Stomach smooth muscle (tissue), 2 donors: ENCODE measurements around the gene LYAR.
A peak's percentile ranks its signal among the peaks of the same experiment; 100 is the strongest.

Source experiments
- H3K27ac ChIP-seq: one replicate; pipeline ENCODE4 v1.7.0; 2013; ENCODE audit warnings: mild to moderate bottlenecking, low read length, inconsistent platforms
- H3K27me3 ChIP-seq, 2 donors: one replicate each; pipeline ENCODE4 v1.7.0; 2013; ENCODE audit warnings: low read length in 2 of 2; ENCODE audit not compliant: insufficient read depth in 2 of 2, control insufficient read depth in 1 of 2
- H3K36me3 ChIP-seq, 2 donors: one replicate each; pipeline ENCODE4 v1.7.0; 2013; ENCODE audit warnings: low read length in 2 of 2; ENCODE audit not compliant: control insufficient read depth in 2 of 2, insufficient read depth in 2 of 2
- H3K4me1 ChIP-seq: one replicate; pipeline ENCODE4 v1.7.0; 2013; ENCODE audit warnings: low read length; ENCODE audit not compliant: control insufficient read depth, insufficient read depth
- H3K4me3 ChIP-seq, 2 donors: one replicate each; pipeline ENCODE4 v1.7.0; 2013; ENCODE audit warnings: low read length in 2 of 2
- H3K9ac ChIP-seq, 2 donors: one replicate each; pipeline ENCODE4 v1.7.0; 2013; ENCODE audit warnings: low read length in 2 of 2, mild to moderate bottlenecking in 1 of 2
- H3K9me3 ChIP-seq, 2 donors: one replicate each; pipeline ENCODE4 v1.7.0; 2013; ENCODE audit warnings: low read length in 2 of 2; ENCODE audit not compliant: control insufficient read depth in 2 of 2
- donor health status: healthy.
- donor health status: Pancreatic carcinoma.

LYAR gene

GRCh38 chr4:4315461-4316149, 25.7 kb upstream of the LYAR start:
- peaks cover 34 to 35% of the 10 kb centered on the region in 2 donors for H3K36me3 ChIP-seq
- no peaks in the 10 kb centered on the region for H3K27me3 ChIP-seq
- no peaks in the 10 kb centered on the region for H3K9me3 ChIP-seq
- no peak overlapping the region for H3K27ac ChIP-seq
- H3K9ac ChIP-seq, result no peak overlapping the region
- H3K4me1 ChIP-seq, result no peaks in the 10 kb centered on the region
- no peak overlapping the region for H3K4me3 ChIP-seq

- Histone ChIP-seq H3K36me3 (peaks cover 21 to 37% of the 10 kb centered on the region in 2 donors), H3K27ac (no peak overlapping the region), H3K4me1 (no peaks in the 10 kb centered on the region), H3K9me3 (no peaks in the 10 kb centered on the region), H3K27me3 (no peaks in the 10 kb centered on the region), H3K9ac (no peak overlapping the region), H3K4me3 (no peak overlapping the region)
These were observed 21.2 kb upstream of the LYAR start for GRCh38 chr4:4311193-4311592.

- Histone ChIP-seq H3K27ac (no peak overlapping the region), H3K36me3 (peaks cover 16 to 25% of the 10 kb centered on the region in 2 donors), H3K9ac (no peak overlapping the region), H3K9me3 (no peaks in the 10 kb centered on the region), H3K27me3 (no peaks in the 10 kb centered on the region), H3K4me3 (no peak overlapping the region), H3K4me1 (no peaks in the 10 kb centered on the region)
These were observed 19.0 kb upstream of the LYAR start for GRCh38 chr4:4308800-4309441.

- Histone ChIP-seq H3K9me3 (no peaks in the 10 kb centered on the region), H3K9ac (no peak overlapping the region), H3K36me3 (peaks cover 21 to 31% of the 10 kb centered on the region in 2 donors), H3K27me3 (no peaks in the 10 kb centered on the region), H3K4me3 (no peak overlapping the region), H3K27ac (no peak overlapping the region), H3K4me1 (no peaks in the 10 kb centered on the region)
These were observed 17.0 kb upstream of the LYAR start for GRCh38 chr4:4306920-4307319.

- Histone ChIP-seq H3K27me3 (no peaks in the 10 kb centered on the region), H3K9me3 (no peaks in the 10 kb centered on the region), H3K27ac (no peak overlapping the region), H3K4me3 (no peak overlapping the region), H3K9ac (no peak overlapping the region), H3K4me1 (no peaks in the 10 kb centered on the region), H3K36me3 (peaks cover 31 to 36% of the 10 kb centered on the region in 2 donors)
These were observed 12.5 kb upstream of the LYAR start for GRCh38 chr4:4302416-4302815.

- H3K27me3 ChIP-seq, result no peaks in the 10 kb centered on the region
- H3K9me3 ChIP-seq, result no peaks in the 10 kb centered on the region
- peaks cover 26 to 36% of the 10 kb centered on the region in 2 donors for H3K36me3 ChIP-seq
- H3K4me3 ChIP-seq, result no peak overlapping the region
- no peak overlapping the region for H3K27ac ChIP-seq
- no peaks in the 10 kb centered on the region for H3K4me1 ChIP-seq
- no peak overlapping the region for H3K9ac ChIP-seq
These were observed 12.0 kb upstream of the LYAR start for GRCh38 chr4:4302001-4302400.

GRCh38 chr4:4299006-4299405, 9.1 kb upstream of the LYAR start:
- Histone ChIP-seq H3K9ac (no peak overlapping the region), H3K4me1 (no peaks in the 10 kb centered on the region), H3K27me3 (no peaks in the 10 kb centered on the region), H3K4me3 (no peak overlapping the region), H3K9me3 (no peaks in the 10 kb centered on the region), H3K36me3 (peaks cover 20 to 26% of the 10 kb centered on the region in 2 donors), H3K27ac (no peak overlapping the region)

GRCh38 chr4:4296283-4296846, 6.4 kb upstream of the LYAR start:
- Histone ChIP-seq H3K9ac (no peak overlapping the region), H3K27ac (no peak overlapping the region), H3K27me3 (no peaks in the 10 kb centered on the region), H3K4me3 (no peak overlapping the region), H3K36me3 (peaks cover 7 to 15% of the 10 kb centered on the region in 2 donors), H3K9me3 (no peaks in the 10 kb centered on the region), H3K4me1 (no peaks in the 10 kb centered on the region)

- Histone ChIP-seq H3K36me3 (no peaks in the 10 kb centered on the region), H3K4me3 (no peak overlapping the region), H3K9ac (no peak overlapping the region), H3K4me1 (peaks cover 20% of the 10 kb centered on the region), H3K27ac (no peak overlapping the region), H3K9me3 (no peaks in the 10 kb centered on the region), H3K27me3 (no peaks in the 10 kb centered on the region)
These were observed 3.3 kb upstream of the LYAR start for GRCh38 chr4:4293279-4293678.

- H3K9me3 ChIP-seq, result no peaks in the 10 kb centered on the region
- H3K4me1 ChIP-seq, result peaks cover 20% of the 10 kb centered on the region
- H3K36me3 ChIP-seq, result peaks cover 6 to 9% of the 10 kb centered on the region in 2 donors
- peak overlapping the region; percentile 70 to 85 for H3K9ac ChIP-seq
- no peaks in the 10 kb centered on the region for H3K27me3 ChIP-seq
- peak overlapping the region; percentile 86 to 95 for H3K4me3 ChIP-seq
- peak overlapping the region; percentile 62 for H3K27ac ChIP-seq
These were observed 385 bp downstream of the LYAR start for GRCh38 chr4:4289597-4289940.

- no peaks in the 10 kb centered on the region for H3K9me3 ChIP-seq
- H3K4me3 ChIP-seq, result peak overlapping the region; percentile 86 to 95
- H3K27ac ChIP-seq, result no peak overlapping the region
These were observed 899 bp downstream of the LYAR start for GRCh38 chr4:4289055-4289454.

More at GRCh38 chr4:4289055-4289454, 899 bp downstream of the LYAR start:
- Histone ChIP-seq H3K36me3 (peaks cover 6 to 9% of the 10 kb centered on the region in 2 donors), H3K27me3 (no peaks in the 10 kb centered on the region), H3K9ac (peak overlapping the region; percentile 70 to 85), H3K4me1 (peaks cover 20% of the 10 kb centered on the region)
